Astrocyte of the cerebellum (primary cell): ENCODE results near the gene CELSR3.

Source experiments
- DNase-seq: peaks from one replicate; pipeline ENCODE4 v3.0.0-alpha.2; 2011; ENCODE audit warnings: low read depth
- H3K4me3 ChIP-seq: 2 replicates; pipeline ENCODE4 v1.5.1; 2011; ENCODE audit warnings: mild to moderate bottlenecking, low read depth, low read length, moderate library complexity
- CTCF ChIP-seq: IDR thresholded peaks from 2 replicates; pipeline ENCODE4 v1.5.1; 2012; ENCODE audit warnings: low read length, low read depth, moderate library complexity, mild to moderate bottlenecking; ENCODE audit errors: missing control alignments
- in situ Hi-C: cut with HindIII; loops from 2 replicates; pipeline ENCODE4 v1.10.0; 2017; ENCODE audit warnings: low sequenced_read_pairs

Gene CELSR3

GRCh38 chr3:48678566-48679380 lies 16.1 kb upstream of the CELSR3 start:
- in situ Hi-C loops = no loop called here
- no peak for TF ChIP-seq CTCF
- DNase-seq = no peak
- H3K4me3 ChIP-seq = no peak overlapping the region

GRCh38 chr3:48678056-48678455 lies 15.4 kb upstream of the CELSR3 start:
- in situ Hi-C loops = no loop called here
- no peak overlapping the region for H3K4me3 ChIP-seq
- TF ChIP-seq CTCF = no peak
- DNase-seq = no peak

GRCh38 chr3:48674505-48674904 lies 11.8 kb upstream of the CELSR3 start:
- TF ChIP-seq CTCF = no peak
- H3K4me3 ChIP-seq = no peak overlapping the region
- no peak for DNase-seq
- in situ Hi-C loops = no loop called here

- H3K4me3 ChIP-seq = no peak overlapping the region
- in situ Hi-C loops = no loop called here
- no peak for TF ChIP-seq CTCF
- no peak for DNase-seq
Observed at GRCh38 chr3:48672522-48672921, 9.8 kb upstream of the CELSR3 start.

GRCh38 chr3:48664929-48665328 lies 2.2 kb upstream of the CELSR3 start:
- no peak for TF ChIP-seq CTCF
- DNase-seq = no peak
- in situ Hi-C loops = no loop called here
- no peak overlapping the region for H3K4me3 ChIP-seq

GRCh38 chr3:48664313-48664644 lies 1.6 kb upstream of the CELSR3 start:
- in situ Hi-C loops = no loop called here
- TF ChIP-seq CTCF = no peak
- H3K4me3 ChIP-seq = no peak overlapping the region
- DNase-seq = no peak
